HG02571 (cell line): Measurements from ENCODE around the gene MICAL2.

Experiments used
- ATAC-seq: cut with Tn5 transposase; IDR thresholded peaks from one replicate; pipeline ENCODE4 v1.9.1; 2021; ENCODE audit warnings: mild to moderate bottlenecking, moderate library complexity; ENCODE audit not compliant: unreplicated experiment

The MICAL2 gene

DNA sequence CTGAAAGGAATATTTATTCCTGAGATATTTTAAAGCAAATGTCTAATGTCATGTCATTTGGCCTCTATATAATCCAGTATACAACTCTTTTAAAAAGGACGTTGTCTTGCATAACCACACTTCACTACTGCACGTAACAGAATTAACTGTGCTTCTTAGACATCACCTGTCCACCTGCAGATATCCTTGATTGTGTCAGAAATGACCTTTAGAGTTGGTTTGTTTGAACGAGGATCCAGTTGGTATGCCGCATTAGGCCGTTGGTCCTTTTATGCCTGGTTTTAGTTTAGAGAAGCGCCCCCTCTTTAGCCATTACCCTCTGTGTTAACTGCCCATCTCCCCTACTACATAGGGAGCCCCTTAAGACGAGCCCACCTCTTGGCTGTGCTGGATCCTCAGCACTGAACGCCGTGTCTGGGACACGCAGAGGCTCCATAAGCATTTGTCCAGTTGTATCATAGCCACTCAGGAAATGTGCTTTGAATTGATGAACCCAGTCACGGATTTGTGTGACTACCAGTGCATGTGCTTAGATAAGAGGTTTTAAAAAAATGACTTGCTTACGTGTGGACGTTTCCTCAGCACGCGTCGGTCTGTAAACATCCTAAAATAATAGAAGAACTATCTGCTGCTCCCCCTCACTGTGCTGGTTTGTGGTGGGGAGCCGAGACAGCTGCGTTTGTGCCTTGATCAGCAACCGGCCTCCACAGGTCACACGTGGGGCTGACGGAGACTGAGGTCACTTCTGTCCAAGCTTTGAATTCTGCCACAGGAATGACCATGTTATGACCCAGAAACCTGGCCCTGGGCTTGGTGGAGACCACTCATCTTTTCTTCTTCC, 4.0 kb downstream of the MICAL2 start:
- no peak for ATAC-seq

DNA sequence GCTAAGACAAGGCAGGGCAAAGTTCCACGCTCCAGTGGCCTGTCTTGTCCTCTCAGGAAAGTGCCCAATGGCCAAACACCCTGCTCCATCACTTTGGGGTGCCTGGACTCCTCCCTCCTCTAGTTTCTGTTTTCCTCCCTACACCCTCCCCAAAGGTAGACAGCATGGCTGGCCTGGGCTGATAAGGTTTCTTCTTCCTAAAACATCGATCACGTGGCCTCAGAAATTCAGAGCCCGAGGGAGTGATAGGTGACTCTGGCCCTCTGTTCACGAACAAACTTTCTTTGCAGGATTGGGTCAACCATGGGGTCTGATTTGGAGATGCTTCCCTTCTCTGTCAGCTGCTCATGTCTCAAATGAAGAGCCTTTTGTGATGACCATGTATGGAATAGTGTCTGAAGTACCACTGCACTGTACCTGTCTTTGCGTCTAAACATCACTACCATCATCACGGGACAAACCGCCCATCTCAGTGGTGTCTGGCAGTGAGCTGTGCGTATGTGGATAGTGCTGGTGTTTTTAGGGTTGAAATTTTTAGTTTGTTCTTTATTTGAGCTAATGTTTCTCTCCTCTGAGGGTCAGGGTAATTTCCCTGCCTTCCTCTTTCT, 6.1 kb downstream of the MICAL2 start:
- no peak for ATAC-seq

DNA sequence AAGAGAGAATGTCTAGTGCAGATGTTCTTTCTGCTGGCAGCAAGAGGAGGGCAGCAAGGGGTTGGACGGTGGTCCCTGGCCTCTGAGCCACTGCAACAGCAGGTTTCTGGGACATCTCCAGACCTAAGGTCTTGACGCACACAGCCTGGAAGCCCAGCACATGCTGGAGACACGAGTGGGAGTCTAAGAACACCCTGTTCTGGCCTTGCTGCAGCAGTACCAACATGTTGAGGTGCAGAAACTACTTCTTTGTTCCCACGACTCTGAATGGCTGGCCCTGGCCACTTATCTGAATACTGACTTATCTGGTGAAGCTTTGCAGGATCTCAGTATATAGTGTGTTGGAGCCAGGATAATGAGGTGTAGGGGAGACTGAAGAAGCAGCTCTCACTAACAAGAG, 6.8 kb downstream of the MICAL2 start:
- ATAC-seq = no peak

DNA sequence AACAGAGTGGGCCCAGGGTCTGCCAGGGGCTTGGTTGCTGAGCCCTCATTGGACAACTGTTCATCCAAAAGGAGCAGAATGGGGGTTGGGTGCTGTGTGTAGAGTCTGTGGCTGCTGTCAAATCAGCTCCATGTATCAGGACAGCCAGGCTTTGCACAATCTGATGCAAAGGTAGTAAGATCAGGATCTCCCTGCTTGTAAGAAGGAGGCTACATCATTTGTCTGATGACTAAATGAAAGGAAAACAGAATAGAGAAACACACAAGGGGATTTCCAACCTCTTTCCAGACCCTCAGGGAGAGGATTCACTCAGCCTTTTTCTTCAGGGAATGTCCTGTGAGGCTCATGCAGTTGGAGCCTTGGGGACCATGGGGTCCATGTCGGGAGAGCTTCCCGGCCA, 7.2 kb downstream of the MICAL2 start:
- no peak for ATAC-seq

DNA sequence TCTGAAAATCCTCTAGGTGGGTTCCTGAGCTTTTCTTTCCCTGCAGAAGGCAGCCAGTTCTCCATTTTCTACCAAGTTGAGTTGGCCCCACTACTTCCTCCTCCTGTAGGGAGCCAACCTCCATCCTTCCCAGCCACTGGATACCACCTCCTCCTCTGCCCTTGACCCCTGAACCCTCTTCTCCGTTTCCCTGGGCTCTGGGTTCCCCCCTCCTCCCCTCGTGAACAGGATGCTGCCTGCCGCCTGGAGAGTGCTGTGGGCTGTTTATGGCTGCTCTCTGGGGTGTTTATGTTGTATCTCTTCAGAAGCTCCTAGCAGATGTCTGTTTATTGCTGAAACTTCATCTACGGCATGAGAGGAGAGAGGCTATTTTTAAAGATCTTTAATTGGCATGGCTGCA, 8.6 kb downstream of the MICAL2 start:
- ATAC-seq = no peak

DNA sequence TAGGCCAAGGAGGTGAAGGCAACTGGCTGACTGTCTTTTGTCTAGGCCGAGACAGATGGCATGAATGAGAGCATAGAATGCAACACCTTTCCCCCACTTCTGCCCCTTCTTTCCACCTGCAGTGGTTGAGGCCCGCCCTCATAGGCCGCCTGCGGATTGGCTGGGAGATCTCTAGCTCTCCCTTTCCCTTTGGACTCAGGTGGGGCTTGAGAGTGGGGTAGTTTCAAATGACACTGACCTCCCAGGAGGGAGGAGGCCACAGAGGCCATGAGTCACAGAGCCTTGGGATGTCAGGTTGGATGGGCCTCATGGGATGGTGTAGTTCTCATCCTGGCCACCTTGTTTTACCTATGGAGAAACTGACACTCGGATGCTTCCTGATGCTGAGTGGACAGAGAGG, 9.1 kb downstream of the MICAL2 start:
- no peak for ATAC-seq

DNA sequence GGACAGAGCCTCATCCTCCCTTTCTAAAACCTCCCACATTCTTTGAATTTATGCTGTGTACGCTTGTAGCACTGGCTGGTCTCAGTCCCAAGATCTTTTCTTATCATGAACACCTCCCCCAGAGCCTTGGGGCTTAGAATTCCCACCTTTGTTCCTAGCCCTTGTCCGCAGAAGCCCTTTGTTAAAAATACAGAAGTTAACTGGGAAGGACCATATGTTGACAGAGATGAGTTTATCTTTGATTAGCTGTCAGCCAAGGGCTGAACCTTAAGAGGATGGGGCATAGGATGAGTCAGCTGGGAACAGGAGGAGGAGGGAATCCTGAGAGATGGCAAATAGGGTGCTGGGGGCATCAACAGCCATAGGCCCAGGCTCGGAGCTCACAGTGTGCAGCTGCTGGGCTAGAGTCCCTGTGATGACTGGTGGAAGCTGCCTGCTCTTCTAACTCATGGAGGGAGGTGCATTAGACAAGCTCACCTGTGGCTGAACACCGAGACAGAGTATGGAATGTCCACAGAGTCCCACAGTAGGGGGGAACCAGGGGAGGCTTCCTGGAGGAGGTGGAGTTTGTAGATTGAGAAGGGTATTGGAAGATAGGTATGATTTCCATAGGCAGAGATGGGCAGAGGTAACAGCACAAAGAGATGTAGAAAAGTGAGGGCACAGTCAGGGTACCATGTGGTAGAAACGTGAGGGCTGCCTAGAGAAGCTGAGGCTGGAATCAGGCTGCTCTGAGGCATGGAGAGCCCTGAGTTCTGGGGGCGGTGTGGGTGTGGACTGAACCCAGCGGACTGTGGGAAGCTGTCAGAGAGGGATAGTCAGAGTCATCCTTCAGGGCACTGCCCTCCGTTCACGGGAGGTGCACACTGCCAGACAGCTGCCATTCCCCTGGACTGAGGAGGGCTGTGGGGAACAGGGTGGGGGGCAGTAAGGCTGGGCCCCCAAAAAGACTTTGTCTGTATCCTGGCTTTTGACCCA, 9.9 kb downstream of the MICAL2 start:
- ATAC-seq = no peak

DNA sequence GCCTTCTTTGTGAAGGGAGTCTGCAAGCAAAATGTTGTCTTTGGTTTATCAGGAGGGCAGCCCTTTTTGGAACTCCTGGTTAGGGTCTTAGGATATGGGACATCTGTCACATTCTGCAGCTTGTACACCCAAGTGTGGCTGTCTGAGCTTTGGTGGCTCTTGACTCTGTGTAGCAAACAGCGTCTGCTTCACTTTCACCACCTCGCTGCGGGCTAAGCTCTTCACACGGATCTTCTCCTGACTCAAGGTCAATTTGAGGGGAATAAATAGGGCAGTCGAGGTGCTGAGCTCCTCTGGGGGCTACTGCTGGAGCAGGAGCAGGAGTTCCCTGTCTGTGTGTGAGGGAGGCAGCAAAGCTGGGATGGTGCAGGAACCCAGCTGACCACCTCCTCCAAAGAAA, 10.6 kb downstream of the MICAL2 start:
- ATAC-seq = no peak

DNA sequence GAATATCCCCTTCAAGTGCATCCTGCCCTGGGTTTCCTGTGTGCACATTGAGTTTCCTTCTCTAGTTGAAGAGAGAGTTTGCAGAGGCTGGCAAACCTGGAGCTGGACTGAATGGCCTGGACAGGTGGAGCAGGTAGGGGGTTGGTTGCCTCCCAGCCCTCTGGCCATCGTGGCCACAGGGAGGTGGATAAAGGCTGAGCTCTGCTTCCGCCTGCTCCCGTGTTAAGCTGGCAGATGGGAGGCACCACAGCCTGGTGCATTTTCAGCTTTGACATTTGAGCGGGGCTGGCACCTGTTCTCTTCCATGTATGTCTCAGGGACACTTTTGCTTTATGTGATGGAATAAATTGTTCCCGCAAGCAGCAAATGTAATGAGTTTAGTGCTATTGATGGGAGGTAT, 11.1 kb downstream of the MICAL2 start:
- no peak for ATAC-seq

DNA sequence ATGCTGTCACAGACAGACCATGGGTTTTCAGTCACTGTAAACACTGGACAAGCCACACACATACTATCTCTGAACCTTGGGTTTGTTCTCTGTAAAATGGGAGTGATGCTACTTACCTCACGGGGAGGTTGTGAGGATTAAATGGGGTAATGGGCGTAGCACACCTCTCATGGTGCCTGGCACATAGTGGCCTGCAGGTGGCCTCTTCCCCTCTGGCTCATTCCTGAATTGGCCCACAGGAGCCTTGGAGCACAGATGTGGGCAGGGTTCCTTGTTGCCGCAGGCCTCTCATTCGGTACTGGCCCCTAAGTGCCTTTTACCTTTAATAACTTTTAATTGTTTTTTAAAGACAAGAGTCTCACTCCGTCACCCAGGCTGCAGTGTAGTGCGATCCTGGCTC, 11.7 kb downstream of the MICAL2 start:
- no peak for ATAC-seq

DNA sequence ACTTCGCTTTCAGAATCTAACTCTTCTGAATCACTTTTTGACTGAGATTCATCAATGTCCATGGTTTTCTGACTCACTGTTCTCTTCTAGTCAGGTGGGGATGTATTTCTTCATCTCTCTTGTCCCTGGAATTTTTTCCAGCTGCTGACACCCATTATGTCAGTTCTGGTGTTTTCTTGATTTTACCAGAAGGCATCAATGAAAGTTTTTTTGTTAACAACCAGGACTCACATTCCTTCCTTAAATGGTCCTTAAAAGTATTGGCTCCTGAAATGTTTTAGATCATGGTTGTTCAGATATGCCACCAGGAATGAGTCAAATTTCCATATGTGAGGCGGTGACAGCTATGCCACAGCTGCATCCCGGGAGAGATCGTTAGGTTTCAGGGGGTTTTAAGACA, 12.9 kb downstream of the MICAL2 start:
- no peak for ATAC-seq

DNA sequence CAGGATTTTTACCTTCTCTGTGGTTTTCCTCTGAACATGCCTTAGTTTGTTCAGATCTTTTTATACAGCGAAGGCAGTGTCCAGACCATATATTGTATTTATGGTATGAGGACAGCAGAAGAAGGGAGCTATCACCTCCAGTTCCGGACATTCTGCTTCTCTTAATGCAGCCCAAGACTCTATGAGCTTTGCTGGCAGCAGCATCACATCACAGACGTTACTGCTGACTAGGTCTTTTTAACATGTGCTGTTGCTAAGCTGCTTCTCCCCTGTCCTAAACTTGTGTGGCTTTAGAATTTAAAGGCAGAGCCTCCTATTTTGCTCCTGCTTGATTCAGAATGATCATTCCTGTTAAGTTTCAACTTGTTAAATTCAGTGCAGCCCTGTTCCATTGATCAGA, 13.4 kb downstream of the MICAL2 start:
- ATAC-seq = no peak

DNA sequence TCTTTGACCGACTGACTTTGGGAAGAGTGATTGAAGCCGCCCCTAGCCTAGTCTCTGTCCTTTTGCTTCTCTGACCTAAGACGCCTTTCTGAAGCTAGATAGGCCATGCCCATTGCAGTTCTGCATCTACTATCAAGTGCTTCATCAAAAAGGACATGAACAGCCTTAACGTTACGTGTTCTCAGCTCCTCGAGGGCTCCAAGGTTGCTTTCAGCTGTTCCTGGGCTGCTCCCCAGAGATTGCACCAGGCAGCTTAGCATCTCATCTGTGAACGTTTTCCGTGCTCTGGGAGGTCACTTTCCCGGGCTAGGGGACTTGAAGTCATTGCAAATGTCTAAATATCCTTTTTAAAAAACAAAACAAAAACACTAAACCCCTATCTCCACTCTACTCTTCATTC, 13.9 kb downstream of the MICAL2 start:
- no peak for ATAC-seq

DNA sequence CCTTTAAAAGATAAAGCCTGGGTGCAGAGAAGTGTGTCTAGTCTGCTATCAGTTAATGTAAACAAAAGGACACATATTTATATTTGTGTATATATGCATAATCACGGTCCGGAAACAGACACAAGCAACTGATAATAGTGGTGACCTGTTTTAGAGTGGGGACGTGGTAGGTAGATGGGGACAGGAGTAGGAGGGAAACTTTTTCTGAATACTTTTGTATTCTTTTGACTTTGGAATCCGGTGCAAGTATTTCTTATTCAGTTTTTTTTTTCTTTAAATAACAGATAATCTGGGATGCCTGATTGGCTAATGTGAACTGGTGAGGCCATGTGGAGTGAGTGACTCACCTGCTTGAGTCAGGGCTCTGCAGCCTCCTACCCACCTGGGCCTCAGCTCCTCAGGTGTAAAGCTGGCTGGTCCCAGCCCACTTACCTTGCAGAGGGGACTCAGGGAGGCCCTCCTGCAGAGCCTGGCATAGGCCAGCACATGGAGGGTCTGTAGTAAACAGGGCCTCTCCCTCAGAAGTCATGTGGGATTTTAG, 15.3 kb downstream of the MICAL2 start:
- ATAC-seq = no peak

DNA sequence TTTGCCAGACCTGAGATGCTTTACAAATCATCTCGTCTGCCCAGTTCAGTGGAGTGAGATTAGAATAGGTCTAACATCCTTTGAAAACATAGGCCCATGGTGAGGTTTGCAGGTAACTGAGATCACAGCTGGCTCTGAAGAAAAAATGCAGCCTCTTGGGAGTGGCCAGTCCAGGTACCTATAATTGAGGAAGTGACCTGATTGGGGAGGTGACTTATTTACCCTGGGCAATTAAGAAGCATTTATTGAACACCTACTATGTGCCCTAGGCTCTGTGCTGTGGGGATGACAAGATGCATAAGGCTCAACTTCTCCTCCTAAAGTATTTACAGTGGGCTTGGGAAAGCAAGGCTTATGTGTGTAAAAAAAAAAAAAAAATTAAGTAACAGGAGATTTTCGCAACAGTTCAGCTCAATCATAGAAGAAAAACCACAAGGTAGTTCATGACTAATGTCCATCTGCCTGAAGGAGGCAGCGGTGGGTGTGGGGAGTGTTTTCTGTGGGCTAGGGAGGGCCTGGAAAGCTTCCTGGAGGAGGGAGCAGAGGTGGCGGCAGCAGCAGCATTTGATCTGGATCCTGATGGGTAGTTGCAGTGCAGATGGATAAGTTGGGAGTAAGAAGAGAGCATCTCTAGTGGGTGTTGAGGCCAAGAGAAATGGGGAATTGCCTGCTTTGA, 16.1 kb downstream of the MICAL2 start:
- no peak for ATAC-seq

DNA sequence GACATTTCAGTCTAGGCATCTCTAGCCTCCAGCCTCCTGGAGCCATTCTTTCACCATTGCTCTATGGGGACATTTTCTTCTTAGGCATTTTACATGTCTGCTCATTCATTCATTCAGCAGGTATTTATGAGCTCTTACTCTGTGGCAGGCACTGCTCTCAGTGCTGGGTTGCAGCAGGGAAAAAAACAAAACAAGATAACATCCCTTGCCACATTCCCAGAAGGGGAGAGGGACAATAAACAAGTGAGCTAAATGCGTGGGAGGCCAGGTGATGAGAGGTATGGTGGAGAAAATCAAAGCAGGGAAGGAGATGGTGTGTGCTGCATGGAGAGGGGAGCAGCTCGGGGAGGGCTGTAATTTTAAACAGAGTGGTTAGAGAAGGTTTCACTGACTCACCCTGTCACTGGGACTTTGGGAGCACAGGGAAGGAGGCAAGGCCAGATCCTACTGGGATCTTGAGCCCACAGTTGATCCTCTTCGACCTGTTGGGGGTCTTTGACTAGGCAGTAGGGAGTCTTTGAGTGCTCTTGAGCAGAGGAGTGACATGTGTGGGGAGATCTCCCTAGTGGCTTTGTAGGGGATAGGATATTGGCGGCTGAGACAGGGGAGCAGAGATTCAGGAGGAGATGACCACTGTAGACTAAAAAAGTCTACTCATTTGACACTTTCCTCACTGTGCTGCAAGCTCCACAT, 17.0 kb downstream of the MICAL2 start:
- ATAC-seq = no peak

DNA sequence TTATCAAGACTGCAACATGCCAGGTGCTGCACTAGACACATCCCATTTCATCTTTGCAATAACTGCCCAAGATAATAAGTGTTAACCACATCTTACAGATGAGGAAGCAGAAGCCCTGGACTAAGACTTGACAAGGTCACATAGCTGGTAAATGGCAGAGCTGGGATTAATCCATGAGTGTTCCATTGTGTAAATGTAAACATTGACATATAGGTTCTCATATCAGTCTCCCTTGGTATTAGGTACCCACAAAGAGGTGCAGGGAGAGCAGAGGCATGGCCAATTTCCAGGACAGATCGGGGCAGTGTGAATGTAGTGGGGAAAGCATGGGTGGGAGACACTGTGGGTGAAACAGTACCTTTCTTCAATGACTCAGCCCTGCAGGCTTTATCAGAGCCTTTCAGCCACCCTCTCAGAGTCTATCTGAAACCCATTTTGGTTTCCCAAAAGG, 17.9 kb downstream of the MICAL2 start:
- no peak for ATAC-seq

DNA sequence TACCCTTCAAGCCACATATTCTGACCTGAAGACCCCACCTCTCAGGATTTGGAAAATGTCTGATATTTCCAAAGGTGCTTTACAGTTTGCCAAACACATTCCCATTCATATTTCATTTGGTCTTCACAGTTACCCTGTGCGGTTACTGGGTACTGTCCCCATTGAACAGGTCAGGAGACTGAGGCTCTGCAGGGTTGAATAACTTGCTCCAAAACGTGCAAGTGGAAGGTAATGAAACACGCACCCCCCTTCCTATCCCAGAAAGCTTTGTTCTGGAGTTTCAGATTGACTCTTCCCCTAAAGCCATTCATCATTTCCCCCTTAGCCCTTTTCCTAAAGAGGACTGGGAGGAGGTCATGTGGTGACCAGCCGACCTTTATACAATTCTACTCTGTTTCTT, 18.8 kb downstream of the MICAL2 start:
- no peak for ATAC-seq

DNA sequence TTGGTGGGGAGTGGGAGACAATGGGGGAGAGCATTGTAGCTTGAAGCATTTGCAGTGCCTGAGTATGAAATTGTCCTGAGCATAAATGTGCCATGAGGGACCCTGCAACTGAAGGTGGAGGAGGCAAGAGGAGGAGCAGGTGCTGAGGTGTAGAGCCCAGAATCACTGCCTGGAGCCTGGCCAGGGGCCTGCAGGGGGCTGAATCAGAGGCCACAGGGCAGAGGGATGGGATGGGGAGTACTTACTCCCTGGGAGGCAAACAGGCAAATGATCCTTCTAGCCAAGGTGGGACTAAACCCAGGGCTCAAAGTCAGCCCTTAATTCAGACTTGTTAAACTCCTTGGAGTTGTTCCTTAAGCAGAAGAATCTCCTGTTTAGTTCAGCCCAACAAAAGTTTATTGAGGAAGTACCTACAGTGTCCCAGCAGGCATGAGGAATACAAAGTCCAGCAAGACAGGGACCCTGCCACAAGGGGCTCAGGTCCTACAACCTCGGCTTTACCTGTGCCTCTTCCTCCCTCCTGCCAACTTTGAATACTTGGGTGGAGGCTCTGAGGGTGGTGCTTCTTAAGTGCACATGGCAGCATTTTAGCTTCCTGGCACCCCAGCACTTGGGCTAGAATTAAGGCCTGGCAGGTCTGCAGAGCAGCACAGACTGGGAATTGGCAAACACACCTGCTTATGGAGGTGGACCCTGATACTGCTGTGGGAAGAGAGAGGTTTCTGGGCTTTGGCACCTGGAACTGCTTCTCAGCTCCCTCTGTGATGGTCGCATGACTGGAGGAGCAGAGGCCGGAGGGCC, 20.0 kb downstream of the MICAL2 start:
- ATAC-seq = no peak
